ENCODE measurements around the gene HTATIP2.

GRCh38 chr11:20373568-20374209 lies 10.2 kb downstream of the HTATIP2 start:
- TF ChIP-seq CTCF (IDR thresholded peaks at IDR 0.05; ENCODE audit: insufficient read depth, low read depth, low read length) (no peak), EZH2 (IDR thresholded peaks at IDR 0.05; ENCODE audit: insufficient read depth, low read length) (no peak)

Measured in astrocyte (in vitro differentiated cells and primary cell).